Stimulated activated CD8-positive, alpha-beta memory T cell treated with anti-CD3 and anti-CD28 coated beads, Interleukin-12 subunit alpha, Interleukin-12 subunit beta, amount 100 ng/mL, for 1 hour (primary cell): Measurements from ENCODE around the gene CTSE.
A peak's percentile ranks its signal among the peaks of the same experiment; 100 is the strongest.

Experiments
- DNase-seq: peaks from one replicate; pipeline ENCODE4 v3.0.0-alpha.2; 2020; ENCODE audit warnings: low read depth

The CTSE gene

GRCh38 chr1:205991237-205991636, 32.5 kb downstream of the CTSE start:
- no peak for DNase-seq

- no peak for DNase-seq
Measured at GRCh38 chr1:205990226-205990625, 33.5 kb downstream of the CTSE start.

- no peak for DNase-seq
Measured at GRCh38 chr1:205989786-205990185, 33.9 kb downstream of the CTSE start.

DNA sequence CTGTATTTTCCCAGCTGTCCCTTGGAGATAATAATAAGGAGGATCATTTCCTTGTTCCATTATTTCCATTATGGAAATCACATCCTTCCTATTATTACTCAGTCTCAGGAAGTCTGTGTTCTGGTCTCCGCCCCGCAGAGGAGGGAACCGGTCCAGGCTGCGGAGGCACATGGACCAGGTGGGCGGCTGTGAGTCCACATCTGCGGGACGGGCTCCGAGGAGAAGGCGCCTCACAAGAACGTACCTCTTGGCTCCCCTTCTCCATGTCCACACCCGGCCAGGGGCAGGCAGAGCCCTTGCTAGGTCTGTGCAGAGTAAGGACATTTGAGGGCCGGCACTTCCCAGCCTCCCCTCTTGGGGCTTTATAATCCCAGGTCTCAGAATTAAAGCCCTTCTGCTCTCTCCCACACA, 35.1 kb downstream of the CTSE start:
- no peak for DNase-seq

GRCh38 chr1:205986861-205987260, 36.8 kb downstream of the CTSE start:
- DNase-seq = no peak

DNA sequence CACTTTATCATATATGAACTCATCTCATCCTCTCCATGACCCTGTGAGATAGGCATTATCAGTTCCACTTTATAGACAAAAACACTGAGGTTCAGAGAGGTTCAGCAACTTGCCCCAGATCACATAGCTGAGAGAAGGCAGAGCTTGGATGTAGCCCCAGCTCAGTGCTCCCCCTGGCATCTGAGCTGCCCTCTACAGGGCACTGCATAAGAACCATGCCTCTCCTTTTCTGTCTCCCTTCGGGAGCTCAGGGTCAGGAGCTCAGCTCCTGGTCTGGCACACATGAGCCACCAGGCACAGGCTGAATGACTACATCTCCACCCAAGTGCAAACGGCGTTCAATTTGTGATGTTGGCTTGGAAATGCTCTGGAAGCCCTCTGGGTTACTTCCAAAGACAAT, 37.4 kb downstream of the CTSE start:
- DNase-seq = no peak

DNA sequence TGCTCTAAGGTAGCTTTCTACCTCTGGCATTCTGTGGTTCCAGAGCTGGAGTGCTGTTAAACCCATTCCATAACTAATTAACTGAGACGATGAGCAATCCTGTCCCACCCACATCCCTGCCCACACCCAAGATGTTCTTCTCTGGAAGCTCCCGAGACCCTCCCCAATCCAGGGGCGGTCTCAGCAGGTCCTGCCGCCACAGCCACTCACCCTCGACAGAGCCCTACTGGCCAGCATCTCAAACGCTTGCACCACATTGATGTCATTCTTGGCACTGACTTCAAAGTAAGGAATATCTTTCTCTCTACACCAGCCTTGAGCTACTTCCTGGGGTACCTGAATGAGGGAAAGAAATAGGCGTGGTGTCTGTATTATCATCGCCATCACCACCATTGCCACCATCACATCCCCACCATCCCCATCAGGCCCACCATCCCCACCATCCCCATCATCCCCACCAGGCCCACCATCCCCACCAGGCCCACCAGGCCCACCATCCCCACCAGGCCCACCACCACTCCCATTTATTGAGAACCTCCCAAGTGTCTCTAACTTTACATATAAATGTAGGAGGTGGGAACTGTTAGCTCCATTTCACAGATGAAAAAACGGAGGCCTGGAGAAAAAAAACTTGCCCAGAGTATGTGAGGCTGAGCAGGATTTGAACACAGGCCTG, 38.2 kb downstream of the CTSE start:
- no peak for DNase-seq

DNA sequence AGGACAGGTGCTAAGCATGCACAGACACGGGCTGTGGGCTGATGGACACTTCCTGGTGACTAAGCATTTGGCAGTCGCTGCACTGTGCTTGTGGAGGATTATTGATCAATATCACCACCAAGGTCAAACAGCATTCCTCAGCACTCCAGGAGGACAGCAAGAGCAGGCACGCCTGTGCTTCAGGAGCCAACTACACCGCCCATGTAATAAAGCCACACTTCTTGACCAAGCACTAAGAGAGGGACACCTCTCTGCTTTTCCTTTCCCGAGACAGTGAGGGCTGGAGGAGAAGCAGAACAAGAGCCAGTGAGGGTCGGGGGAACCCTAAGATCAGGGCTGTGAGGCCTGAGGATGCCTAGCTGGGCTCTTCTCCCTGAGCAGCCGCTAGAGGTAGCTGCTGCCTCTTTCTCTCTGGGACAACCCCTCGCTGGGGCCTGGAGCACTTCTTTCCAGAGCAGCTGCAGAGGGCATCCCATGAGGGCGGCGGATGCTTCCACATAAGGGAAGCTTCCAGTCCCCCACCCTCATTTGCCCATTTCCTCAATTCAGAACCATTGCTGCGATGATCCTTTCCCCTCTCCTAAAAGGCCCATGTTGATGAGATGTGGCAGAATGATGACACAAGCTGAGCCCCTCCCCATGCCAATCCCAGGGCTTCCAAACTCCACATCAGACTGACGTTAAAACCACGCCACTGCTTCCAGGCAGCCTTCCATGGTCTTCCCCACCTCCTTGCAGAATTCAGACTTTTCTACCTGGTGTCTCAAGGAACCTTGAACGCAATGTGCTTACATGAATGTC, 39.6 kb downstream of the CTSE start:
- DNase-seq = no peak

DNA sequence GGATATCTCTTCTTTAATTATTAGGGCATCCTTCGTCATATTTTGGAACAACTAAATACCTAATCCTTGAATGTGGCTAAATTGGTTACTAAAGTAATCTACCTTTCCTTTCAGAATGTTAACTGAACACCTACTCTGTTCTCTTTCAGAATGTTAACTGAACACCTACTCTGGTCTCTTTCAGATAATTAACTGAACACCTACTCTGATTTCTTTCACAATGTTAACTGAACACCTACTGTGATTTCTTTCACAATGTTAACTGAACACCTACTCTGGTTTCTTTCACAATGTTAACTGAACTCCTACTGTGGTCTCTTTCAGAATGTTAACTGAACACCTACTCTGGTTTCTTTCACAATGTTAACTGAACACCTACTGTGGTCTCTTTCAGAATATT, 42.4 kb downstream of the CTSE start:
- no peak for DNase-seq

DNA sequence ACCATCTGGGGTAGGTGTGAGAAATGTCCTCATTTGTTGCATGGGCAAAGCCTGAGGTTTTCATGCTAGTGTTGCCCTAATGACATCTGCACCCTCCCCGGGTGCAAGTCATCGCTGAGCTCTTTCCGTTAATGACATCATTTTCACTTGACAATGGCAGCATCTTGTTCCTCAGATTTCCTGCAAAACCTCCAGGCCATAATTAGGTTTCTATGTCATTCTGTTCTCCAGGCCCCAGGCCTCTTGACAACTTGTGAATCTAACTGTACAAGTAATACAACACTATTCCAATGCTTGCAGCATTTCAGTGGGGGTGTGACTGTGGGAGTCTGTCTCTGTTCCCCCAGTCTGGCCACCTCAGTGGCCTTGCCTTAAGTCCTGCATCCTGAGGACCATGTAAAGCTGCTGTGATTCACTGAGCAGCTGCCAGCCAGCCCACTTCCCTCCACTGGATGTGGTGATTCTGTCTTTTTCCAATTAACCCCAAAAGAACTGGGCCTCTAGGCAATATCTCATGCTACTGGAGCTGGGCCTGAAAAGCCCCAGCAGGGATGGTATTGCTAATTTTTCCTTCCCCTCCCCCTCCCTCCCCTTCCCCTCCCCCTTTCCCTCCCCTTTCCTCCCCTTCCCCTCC, 43.3 kb downstream of the CTSE start:
- DNase-seq = no peak

GRCh38 chr1:205979301-205979700, 44.4 kb downstream of the CTSE start:
- no peak for DNase-seq

DNA sequence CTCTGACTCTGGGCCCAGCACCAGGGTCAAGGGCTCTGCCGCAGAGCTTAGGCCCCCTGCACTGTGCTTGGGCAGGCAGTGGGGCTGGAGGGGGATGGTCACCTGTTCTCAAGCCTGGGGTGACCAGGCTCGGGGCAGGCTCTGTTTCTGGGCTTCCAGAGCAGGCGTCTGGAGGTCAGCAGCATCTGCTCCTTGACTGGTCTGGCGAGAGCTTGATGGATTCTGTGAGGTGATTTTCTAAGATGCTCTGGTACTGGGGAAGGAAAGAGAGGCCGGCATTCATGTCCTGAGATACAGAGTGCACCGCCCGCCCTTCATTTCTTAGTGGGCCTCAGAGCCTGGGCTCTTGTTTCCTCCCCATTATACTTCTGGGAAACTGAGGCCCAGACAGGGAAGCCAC, 45.0 kb downstream of the CTSE start:
- DNase-seq = no peak

- peak; percentile 64 for DNase-seq
Measured at GRCh38 chr1:205977402-205978014, 46.2 kb downstream of the CTSE start.

DNA sequence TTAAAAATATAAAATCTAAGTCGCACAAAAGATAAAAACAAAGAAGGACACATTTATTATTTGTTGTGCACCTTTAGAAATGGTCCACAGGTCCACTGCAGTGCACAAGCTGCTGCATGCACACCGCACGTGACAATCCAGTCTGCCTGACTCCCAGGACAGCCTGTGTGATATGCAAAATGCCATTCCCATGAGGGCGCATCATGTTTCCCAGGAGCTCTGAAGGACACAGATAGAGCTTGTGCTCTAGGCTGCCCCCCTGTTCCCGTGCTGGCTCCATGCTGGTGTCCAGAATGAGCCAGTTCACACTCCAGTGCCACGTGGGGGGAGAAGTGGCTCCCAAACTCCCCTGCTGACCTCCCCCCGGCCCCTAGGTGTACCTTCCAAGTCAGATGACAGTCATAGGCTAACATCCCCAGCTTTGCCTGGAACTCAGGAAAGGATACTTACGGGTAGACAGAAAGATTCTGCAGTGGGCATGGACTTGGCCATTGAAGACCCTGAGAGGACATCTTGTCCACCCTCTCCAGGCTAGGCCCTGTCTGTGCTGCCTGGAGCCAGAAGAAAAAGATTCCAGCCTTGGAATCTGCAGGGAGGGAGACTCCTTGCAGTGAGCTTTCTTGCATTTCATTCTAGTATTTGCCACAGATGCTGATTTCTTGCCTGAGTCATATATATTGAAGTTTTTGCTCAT, 46.8 kb downstream of the CTSE start:
- DNase-seq = no peak

DNA sequence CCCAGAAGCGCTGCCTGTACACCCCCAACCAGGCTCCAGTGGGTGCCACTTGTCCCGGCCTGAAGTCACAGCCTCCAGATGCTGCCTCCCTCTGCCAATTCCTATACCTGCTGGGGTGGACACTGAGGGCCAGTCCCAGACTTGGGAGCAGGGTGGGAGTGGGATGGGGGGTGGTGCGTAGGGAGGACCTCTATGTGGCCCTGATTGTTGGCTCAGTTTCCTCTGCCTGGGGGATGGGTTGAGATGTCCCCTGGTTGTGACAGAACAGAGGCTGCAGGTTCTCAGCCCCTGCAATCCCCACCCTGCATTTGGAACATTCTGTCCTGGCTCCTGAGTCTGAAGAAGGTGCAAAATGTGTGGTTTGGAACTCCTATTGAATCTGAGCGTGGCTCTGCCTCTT, 47.7 kb downstream of the CTSE start:
- DNase-seq = no peak

DNA sequence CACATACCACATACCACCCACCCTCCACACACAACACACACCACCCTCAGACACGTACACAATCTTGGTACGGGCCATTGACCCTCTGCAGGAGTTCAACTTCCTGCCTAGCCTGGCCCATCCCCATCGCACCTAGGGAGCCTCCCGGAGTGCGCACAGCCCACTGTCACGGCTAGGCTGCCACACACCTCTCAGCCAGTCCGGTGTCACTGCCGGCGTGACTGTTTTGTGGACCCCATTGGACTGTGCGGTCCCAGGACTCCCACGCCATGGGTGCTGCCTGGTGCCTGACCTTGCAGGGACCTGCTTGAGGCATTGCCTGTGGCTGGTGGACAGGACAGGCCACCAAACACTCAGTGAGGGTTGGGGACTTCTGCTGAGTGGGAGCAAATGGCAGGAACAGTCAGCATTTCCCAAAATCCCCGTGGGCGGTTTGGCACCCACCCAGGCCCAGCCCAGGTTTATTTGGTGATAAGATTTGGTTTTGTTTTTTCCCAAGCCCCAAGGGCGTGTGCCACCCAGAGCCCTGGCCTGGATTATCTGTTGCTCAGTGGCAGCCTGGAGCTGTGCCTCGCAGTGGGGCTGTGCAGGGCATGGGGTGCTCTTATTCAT, 48.2 kb downstream of the CTSE start:
- no peak for DNase-seq

GRCh38 chr1:205974712-205975111, 49.0 kb downstream of the CTSE start:
- DNase-seq = no peak

- DNase-seq = no peak
Measured at GRCh38 chr1:205973377-205974232, 50.1 kb downstream of the CTSE start.

GRCh38 chr1:205972491-205973168, 51.1 kb downstream of the CTSE start:
- DNase-seq = no peak

DNA sequence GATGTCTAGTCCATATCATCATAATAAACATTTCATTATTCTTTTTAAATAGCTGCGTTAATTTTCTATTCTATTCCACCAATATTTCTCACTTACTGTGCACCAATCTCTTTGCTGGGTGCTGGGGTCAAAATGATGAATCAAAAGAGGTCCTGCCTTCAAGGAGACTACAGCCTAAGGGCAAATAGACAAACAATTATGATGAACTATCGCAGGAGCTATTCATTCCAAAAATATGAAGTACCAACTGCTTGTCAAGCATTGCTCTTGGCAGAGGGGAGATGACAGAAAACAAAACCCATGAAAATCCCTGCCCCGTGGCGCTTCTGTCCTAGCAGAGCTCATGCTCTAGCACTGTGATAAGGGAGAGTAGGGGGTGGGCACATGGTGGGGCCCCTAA, 51.6 kb downstream of the CTSE start:
- DNase-seq = no peak
